ENCODE data around the gene ARHGEF4.

ARHGEF4 gene

GRCh38 chr2:131093696-131094462 lies 257.2 kb downstream of the ARHGEF4 start:
- no peak for DNase-seq (ENCODE audit: low spot score)

- no peak for DNase-seq (ENCODE audit: low spot score)
These were observed 258.0 kb downstream of the ARHGEF4 start for GRCh38 chr2:131094463-131095281.

Measured in CD4-positive, alpha-beta T cell treated with Interleukin-6 at 100 ng/mL for 8 hours (primary cell).